ENCODE measurements around the gene SLC4A1.

Gene SLC4A1

DNA sequence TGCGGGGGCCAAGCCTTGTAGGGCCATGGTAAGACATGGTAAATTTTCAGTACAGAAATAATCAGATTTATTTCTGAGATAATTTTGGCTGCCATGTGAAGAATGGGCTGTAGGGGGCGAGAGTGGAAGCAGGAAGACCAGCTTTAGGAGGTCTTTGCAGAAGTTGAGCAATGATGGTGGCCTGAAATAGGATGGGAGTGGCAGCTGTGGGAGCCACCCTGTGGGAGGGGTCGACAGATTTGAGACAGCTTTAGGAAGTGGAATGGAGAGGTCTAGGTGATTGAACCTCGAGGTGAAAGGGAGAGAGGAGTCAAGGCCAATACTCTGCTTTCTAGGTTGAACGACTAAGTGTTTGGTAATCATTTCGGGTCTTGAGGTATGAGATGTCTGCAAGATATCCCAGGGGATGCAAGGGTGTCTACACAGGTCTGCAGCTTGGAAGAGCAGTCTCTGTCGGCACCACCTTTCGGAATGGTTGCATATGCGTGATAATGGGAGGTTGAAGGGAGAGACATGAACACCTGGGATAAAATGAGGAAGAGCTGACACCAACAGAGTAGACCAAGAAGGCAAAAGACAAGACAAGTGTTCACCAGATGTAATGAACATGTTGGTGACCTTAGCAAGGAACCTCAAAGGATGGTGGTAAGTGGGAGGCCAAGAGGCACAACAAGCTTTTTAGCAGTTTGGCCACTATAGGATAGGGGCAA is 64.0 kb downstream of the SLC4A1 start:
- peak; percentile 22 to 29 for DNase-seq

DNA sequence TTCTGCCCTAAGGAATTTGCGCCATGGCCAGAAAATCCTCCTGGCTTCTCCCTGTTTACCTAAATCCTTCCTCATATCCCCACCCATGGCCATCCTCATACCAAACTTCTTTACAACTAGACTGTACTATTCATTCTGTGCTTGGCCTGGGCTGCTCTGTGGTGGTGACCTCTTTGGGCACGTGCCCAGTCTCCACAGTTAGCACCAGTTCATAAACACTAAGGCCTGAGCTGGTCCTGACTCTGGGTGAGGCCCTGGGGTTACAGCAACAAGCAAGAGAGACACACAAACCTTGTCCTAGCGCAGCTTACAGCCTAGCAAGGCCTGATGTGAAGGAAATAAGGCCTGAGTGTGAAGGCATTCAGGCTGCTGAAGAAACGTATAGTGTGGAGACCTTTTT is 65.2 kb downstream of the SLC4A1 start:
- DNase-seq: no peak

- DNase-seq: peak in 1 of 2 experiments; percentile 31
These were observed 67.3 kb downstream of the SLC4A1 start for GRCh38 chr17:44200478-44201155.

DNA sequence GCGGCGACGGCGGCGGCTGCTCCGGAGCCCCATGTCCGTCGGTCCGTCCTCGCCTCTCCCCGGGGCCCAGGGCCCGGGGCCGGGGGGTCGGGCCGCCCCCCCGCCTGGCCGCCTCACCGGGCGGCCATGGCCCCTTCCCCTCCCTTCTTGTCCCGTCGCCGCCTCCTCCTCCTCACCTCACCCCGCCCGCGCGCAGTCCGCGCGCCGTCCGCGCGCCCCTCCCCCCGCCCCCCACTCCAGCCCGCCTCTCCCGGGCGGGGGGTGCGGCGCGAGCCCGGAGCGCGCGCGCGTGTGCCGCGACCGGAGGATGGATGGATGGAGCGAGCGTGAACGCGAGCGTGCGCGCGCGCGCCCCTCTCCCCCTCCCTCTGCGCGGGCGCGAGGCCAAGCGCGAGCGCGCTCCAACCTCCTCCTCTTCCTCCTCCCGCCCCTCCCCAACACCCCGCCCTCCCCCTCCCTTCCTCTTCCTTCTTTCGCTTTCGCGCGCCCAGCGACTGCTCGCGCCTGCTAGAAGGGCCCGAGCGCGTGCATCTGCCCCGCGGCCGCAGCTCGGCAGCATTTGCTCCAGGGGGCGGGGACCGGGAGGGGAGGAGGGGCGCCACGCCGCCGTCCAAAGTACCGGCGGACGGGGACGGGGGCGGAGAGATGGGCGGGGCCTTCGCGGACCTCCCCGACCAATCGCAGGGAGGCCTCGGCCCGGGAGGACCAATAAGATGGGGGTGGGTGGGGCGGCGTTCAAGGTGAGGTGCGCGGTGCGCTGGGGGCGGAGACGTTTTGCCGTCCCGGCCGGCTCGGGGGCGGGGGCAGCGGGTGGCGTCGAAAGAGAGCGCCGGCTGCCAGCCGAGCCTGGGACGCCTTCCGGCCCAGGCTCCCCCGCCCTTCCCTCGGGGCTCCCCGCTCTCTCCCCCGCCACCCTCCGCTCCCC is 68.1 kb downstream of the SLC4A1 start, which contains the start of gene ATXN7L3:
TSS of gene ATXN7L3 (minus strand) at position 332 of the 925 bp plus-strand sequence. CDS start 1,814 bp downstream, outside the sequence.
- DNase-seq: peak; percentile 94 to 96

DNA sequence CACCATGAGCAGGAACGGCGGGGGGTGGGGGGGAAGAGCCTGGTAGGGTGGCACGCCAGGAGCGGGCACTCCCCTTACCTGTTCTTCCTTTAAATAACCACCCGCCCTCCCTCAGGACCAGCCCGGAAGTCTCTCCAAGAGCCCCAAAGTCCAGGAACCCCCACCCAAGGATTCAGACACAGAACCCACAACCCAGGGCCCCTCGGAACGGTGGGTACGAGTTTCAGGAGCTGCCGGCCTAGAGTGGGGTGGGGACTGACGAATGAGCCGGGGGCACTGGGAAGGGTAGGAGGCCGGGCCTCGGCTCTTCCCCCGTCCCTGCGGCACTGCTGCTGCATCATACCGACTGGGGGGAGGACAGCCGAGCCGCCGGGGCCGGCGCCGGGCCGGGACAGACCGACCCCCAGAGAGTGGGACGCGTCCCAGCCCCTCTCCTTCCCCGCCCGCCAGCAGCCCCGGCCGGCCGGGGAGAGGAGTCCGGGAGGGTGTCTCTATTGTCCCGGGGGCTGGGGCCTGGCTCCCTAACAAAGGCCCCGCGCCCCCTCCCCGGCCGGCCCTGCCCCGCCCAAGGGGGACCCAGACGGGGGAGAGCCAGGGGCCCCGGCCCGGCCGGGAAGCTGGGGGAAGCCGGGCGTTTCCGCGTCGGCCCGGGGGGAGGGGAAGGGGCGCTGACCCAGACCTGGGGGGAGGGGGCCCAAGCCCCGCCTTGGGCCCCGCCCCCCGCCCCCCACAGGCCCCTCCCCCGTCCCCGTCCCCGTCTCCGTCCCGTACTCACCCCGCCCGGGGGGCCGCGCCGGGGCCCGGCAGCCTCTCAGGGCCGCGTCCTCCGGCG is 69.0 kb downstream of the SLC4A1 start:
- peak; percentile 53 to 60 for DNase-seq

Data from NCI-H1930 (cell line).